ENCODE results near the gene CSRP2. TPM values are rescaled to one million over a fixed set of nuclear protein-coding genes. Genes with fewer than 3 reads are reported as not detected.

CSRP2 gene
- total RNA-seq, 1 experiment from 2014 or later: 7.8 TPM

DNA sequence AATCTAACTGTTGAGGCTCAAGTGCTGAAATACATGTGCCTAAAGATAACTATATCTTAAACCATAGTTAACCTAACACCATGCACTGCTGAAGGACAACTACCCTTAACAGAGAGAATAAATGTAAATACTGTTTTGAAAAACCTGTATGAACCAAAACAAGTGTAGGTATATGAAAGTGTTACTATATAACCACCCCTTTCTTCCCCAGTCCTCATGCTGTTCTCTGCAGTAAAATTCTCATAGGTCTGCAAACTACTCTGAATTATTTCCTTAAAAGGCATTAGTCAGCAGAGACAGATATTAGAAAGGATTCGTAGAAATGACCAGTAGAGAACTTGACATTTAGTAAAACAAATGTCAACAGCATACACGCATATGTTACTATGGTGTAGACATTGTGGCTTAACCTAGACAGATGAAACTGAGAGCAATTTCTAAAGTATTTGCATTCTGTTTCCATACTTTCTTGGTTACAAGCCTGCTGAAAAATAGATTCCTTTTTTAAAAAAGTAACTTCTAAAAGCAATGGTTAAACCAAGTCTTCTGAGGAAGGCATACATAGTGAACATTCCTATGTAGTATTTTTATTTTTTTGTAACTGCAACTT is 13.9 kb downstream of the CSRP2 start:
- BruUV-seq (replicated peaks): no TSS peak
- intact Hi-C loops (cut with micrococcal nuclease; ENCODE audit: unreplicated experiment) (no loop called here), in situ Hi-C loops (cut with HindIII; ENCODE audit: low pct_unique_long_range_greater_than_20kb, low sequenced_read_pairs) (no loop called here)
- H3K4me3 ChIP-seq (ENCODE audit: low read depth in 2 of 2, low read length in 2 of 2): no peak overlapping the region
- ATAC-seq (no peak), DNase-seq (ENCODE audit: low read depth, low spot score) (no peak)
- no peaks in the 10 kb centered on the region for H3K9me3 ChIP-seq (ENCODE audit: control insufficient read depth, insufficient read depth, low read depth, low read length)
- H3K4me1 ChIP-seq (ENCODE audit: control insufficient read depth, insufficient read depth, low read length): no peaks in the 10 kb centered on the region
- no peak overlapping the region for H3K27ac ChIP-seq (ENCODE audit: low read length)
- no peak for TF ChIP-seq SIN3A (IDR thresholded peaks at IDR 0.05; ENCODE audit: borderline replicate concordance, insufficient read depth, low read depth, low read length)
- TF ChIP-seq, protein P1, sequence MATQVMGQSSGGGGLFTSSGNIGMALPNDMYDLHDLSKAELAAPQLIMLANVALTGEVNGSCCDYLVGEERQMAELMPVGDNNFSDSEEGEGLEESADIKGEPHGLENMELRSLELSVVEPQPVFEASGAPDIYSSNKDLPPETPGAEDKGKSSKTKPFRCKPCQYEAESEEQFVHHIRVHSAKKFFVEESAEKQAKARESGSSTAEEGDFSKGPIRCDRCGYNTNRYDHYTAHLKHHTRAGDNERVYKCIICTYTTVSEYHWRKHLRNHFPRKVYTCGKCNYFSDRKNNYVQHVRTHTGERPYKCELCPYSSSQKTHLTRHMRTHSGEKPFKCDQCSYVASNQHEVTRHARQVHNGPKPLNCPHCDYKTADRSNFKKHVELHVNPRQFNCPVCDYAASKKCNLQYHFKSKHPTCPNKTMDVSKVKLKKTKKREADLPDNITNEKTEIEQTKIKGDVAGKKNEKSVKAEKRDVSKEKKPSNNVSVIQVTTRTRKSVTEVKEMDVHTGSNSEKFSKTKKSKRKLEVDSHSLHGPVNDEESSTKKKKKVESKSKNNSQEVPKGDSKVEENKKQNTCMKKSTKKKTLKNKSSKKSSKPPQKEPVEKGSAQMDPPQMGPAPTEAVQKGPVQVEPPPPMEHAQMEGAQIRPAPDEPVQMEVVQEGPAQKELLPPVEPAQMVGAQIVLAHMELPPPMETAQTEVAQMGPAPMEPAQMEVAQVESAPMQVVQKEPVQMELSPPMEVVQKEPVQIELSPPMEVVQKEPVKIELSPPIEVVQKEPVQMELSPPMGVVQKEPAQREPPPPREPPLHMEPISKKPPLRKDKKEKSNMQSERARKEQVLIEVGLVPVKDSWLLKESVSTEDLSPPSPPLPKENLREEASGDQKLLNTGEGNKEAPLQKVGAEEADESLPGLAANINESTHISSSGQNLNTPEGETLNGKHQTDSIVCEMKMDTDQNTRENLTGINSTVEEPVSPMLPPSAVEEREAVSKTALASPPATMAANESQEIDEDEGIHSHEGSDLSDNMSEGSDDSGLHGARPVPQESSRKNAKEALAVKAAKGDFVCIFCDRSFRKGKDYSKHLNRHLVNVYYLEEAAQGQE (IDR thresholded peaks at IDR 0.05; ENCODE audit: insufficient read depth in 1 of 2, low read depth in 2 of 2, low read length in 1 of 2): no peak
- no peak for TF ChIP-seq POLR2AphosphoS5 (IDR thresholded peaks at IDR 0.05; ENCODE audit: low read depth, low read length)
- no peak for TF ChIP-seq TCF7L2 (IDR thresholded peaks at IDR 0.05; ENCODE audit: low read depth, low read length)
- TF ChIP-seq, protein P2, sequence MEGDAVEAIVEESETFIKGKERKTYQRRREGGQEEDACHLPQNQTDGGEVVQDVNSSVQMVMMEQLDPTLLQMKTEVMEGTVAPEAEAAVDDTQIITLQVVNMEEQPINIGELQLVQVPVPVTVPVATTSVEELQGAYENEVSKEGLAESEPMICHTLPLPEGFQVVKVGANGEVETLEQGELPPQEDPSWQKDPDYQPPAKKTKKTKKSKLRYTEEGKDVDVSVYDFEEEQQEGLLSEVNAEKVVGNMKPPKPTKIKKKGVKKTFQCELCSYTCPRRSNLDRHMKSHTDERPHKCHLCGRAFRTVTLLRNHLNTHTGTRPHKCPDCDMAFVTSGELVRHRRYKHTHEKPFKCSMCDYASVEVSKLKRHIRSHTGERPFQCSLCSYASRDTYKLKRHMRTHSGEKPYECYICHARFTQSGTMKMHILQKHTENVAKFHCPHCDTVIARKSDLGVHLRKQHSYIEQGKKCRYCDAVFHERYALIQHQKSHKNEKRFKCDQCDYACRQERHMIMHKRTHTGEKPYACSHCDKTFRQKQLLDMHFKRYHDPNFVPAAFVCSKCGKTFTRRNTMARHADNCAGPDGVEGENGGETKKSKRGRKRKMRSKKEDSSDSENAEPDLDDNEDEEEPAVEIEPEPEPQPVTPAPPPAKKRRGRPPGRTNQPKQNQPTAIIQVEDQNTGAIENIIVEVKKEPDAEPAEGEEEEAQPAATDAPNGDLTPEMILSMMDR (IDR thresholded peaks at IDR 0.05): no peak
- ChIA-PET CTCF (no interaction called here), POLR2A (no interaction called here)
- H3K36me3 ChIP-seq (ENCODE audit: control insufficient read depth, insufficient read depth, low read length): no peaks in the 10 kb centered on the region
- H3K27me3 ChIP-seq (ENCODE audit: control insufficient read depth, insufficient read depth, low read length): no peaks in the 10 kb centered on the region

- TF ChIP-seq SIN3A (IDR thresholded peaks at IDR 0.05; ENCODE audit: borderline replicate concordance, insufficient read depth, low read depth, low read length) (no peak), POLR2AphosphoS5 (IDR thresholded peaks at IDR 0.05; ENCODE audit: low read depth, low read length) (no peak), TCF7L2 (IDR thresholded peaks at IDR 0.05; ENCODE audit: low read depth, low read length) (no peak)
- TF ChIP-seq, protein P2 (IDR thresholded peaks at IDR 0.05): no peak
- TF ChIP-seq, protein P1 (IDR thresholded peaks at IDR 0.05; ENCODE audit: insufficient read depth in 1 of 2, low read depth in 2 of 2, low read length in 1 of 2): no peak
- no peak for ATAC-seq
- no TSS peak for BruUV-seq (replicated peaks)
- Histone ChIP-seq H3K27ac (ENCODE audit: low read length) (no peak overlapping the region), H3K36me3 (ENCODE audit: control insufficient read depth, insufficient read depth, low read length) (no peaks in the 10 kb centered on the region), H3K27me3 (ENCODE audit: control insufficient read depth, insufficient read depth, low read length) (no peaks in the 10 kb centered on the region), H3K9me3 (ENCODE audit: control insufficient read depth, insufficient read depth, low read depth, low read length) (no peaks in the 10 kb centered on the region), H3K4me3 (ENCODE audit: low read depth in 2 of 2, low read length in 2 of 2) (no peak overlapping the region), H3K4me1 (ENCODE audit: control insufficient read depth, insufficient read depth, low read length) (no peaks in the 10 kb centered on the region)
- ChIA-PET POLR2A (no interaction called here), CTCF (no interaction called here)
- in situ Hi-C loops (cut with HindIII; ENCODE audit: low pct_unique_long_range_greater_than_20kb, low sequenced_read_pairs): no loop called here
- intact Hi-C loops (cut with micrococcal nuclease; ENCODE audit: unreplicated experiment): no loop called here
- DNase-seq (ENCODE audit: low read depth, low spot score): no peak
Measured at GRCh38 chr12:76863837-76864236, 15.0 kb downstream of the CSRP2 start.

Measured in Panc1 (cell line).